Medulla oblongata (tissue), 1 donor: ENCODE results near the gene SMARCB1.
A peak's percentile ranks its signal among the peaks of the same experiment; 100 is the strongest.

ENCODE experiments used
- DNase-seq: peaks from one replicate; pipeline ENCODE4 v3.0.0-alpha.2; 2015; ENCODE audit errors: extremely low spot score

SMARCB1 gene

GRCh38 chr22:23762842-23763578, 23.8 kb upstream of the SMARCB1 start, which contains the start of gene C22orf15:
TSS of gene C22orf15 (plus strand) at chr22:23762990. CDS start at chr22:23763307, 317 bp downstream.
- no peak for DNase-seq

GRCh38 chr22:23763579-23763945, 23.2 kb upstream of the SMARCB1 start:
- no peak for DNase-seq

GRCh38 chr22:23763954-23764353, 22.8 kb upstream of the SMARCB1 start:
- no peak for DNase-seq

- DNase-seq, result no peak
Measured at GRCh38 chr22:23764899-23765881, 21.6 kb upstream of the SMARCB1 start.

- no peak for DNase-seq
Measured at GRCh38 chr22:23767303-23767672, 19.5 kb upstream of the SMARCB1 start.

GRCh38 chr22:23767673-23768548, 18.9 kb upstream of the SMARCB1 start, which contains the start of gene CHCHD10:
TSS of gene CHCHD10 (minus strand) at chr22:23767972. CDS start at chr22:23767874, 98 bp downstream.
- DNase-seq, result peak; percentile 95

- DNase-seq, result no peak
Measured at GRCh38 chr22:23769321-23769965, 17.3 kb upstream of the SMARCB1 start.

GRCh38 chr22:23772315-23772648, 14.5 kb upstream of the SMARCB1 start:
- DNase-seq, result no peak

GRCh38 chr22:23772649-23773473, 13.9 kb upstream of the SMARCB1 start, which contains the start of gene MMP11:
TSS of gene MMP11 (plus strand) at chr22:23772849. CDS start at chr22:23772871, 22 bp downstream.
- DNase-seq, result no peak

GRCh38 chr22:23773483-23774113, 13.2 kb upstream of the SMARCB1 start:
- DNase-seq, result no peak

- DNase-seq, result no peak
Measured at GRCh38 chr22:23774114-23774921, 12.4 kb upstream of the SMARCB1 start.

GRCh38 chr22:23774922-23775436, 11.8 kb upstream of the SMARCB1 start:
- no peak for DNase-seq

GRCh38 chr22:23775779-23776375, 10.9 kb upstream of the SMARCB1 start:
- no peak for DNase-seq

- DNase-seq, result no peak
Measured at GRCh38 chr22:23777776-23778576, 8.8 kb upstream of the SMARCB1 start.

- DNase-seq, result no peak
Measured at GRCh38 chr22:23778577-23778900, 8.2 kb upstream of the SMARCB1 start.

GRCh38 chr22:23779083-23779482, 7.7 kb upstream of the SMARCB1 start:
- DNase-seq, result no peak

GRCh38 chr22:23779731-23780130, 7.0 kb upstream of the SMARCB1 start:
- DNase-seq, result no peak
